GM18867 (cell line): Measurements from ENCODE around the gene HELZ2.

Experiments
- ATAC-seq: cut with Tn5 transposase; IDR thresholded peaks from one replicate; pipeline ENCODE4 v1.9.1; 2021; ENCODE audit warnings: mild to moderate bottlenecking, moderate library complexity; ENCODE audit not compliant: unreplicated experiment

HELZ2 gene

DNA sequence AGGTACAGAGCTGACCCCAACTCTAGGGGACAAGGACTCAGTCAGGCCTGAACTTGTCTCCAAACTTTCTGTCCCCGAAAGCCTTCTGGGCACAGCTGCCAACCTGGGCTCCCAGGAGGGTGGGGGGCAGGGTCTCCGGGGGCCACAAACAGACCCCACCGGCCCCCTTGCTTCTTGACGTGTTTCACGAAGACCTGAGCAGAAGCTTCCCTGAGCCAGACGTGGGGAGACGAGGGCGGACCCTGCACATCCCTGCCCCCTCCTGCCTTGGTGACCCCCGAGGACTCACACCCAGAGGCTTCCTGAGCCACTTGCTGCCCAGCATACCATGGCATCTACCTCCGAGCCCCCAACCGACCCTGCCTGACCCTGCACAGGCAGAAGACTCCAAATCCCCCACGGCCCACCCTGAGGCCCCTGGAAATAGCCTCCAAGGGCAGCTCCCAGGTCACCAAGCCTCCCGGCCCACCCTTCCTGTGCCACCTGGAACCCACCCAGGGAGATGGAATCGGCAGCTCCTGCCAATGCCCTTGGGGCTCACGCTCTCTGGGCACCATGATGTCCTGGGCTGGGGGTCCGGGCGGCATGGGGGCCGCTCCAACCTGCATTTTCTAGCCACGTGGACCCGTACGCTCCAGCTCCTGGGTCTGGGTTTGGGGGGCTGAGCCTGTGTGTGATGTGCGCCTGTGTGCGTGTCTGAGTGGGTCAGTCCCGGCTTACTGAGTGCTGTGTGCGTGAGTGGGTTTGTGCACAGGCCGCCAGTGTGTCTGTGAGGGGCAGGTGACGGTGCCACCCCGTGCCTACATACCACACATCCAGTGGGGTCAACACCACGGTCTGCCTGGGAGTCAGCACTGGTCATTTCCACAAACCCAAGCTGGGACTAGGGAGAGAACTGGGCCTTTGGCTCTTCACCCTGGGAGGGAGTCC is 34.3 kb downstream of the HELZ2 start:
- ATAC-seq = no peak

- ATAC-seq = no peak
Observed at GRCh38 chr20:63539092-63539430, 35.0 kb downstream of the HELZ2 start.

- no peak for ATAC-seq
Observed at GRCh38 chr20:63538204-63539091, 35.6 kb downstream of the HELZ2 start.

DNA sequence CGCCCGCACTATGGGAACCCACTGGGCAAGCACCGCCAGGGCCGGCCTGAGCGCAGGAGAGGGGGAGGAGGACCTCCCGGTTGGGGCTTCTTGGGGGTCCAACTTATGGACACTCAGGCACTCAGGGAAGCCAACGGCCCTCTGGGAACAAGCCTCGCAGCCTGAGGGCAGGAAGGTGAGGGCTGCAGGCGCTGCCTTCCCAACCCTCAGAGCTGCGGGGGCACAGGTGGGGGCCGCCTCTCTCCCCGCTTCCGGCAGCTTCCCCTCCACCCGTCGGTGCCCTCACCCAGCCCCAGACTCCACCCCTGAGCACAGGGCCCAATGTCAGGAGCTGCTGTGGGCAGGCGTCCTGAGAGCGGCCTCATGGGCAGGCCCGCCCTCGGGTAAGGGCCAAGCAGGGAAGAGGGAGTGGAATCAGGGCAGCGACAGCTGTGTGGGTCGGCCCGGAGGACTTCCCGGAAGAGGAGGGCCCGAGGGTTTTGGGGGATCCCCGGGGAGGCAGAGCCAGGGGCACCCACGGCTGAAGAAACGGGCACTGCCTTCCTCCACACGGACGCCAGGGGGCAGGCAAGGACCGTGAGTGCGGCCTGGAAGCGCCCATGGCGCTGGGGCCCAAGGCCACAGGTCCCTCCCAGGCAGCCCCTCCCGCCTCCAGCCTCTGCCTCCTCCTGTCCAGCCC is 36.4 kb downstream of the HELZ2 start:
- ATAC-seq = peak; percentile 86

DNA sequence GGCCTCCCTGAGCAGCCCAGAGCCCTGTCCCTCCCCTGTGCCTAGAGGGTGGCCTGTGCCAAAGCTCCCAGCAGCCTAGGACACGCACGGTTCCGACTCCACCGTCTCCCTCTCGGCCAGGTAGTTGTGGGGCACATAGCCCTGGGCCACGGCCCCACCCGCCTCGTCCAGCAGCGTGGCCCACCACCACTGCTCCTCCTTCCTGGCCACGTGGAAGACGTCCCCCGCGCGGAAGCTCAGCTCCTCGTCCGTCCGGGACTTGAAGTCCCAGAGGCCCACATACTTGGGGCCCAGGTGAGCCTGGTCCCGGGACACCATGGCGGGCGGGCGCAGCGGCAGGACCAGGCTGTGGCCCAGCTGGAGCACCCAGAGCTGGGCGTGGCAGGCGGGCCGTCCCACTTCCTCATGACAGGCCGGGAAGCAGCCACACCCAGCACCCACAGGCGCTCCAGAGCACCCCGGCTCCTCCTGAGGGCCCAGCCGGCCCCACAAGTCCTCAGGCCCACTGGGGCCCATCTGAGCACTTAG is 37.0 kb downstream of the HELZ2 start, which contains the start of gene PTK6:
Gene PTK6, minus strand, starts transcription at position 380 of the 528 bp plus-strand sequence. Its CDS starts 62 bp downstream, at position 318.
- no peak for ATAC-seq

DNA sequence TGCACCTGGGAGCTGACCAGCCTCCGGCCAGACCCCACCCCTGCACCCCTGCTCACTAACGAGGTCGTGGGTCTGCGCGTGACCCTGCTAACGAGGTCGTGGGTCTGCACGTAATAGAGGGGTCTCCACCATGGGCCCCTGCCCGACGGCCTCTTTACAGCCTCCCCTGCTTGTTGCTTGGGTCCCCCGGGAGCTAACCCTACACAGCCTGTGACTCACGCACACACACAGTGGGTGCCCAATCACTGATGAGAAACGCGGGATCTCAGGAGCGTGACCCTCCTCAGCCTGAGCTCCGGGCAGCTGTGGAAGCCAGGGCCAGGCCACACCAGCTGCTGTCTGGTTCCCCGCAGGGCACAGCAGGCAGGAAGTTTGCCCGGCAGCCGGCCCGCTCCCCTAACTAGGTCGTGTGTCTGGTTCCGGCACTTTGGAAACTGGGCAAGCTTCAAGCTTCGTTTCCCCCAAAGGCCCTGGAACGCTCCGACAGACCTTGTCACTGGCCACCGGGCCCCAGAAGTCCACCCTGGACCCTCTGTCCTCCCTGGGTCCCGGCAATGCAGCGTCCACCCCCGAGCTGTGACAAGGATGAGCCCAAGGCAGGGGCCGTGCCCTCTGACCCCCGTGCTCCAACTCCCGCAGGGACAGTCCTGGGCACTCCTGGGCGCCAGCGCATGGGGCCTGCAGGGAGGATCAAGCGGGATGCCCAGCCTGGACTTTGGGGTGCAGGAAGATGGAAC is 37.6 kb downstream of the HELZ2 start:
- ATAC-seq = no peak

DNA sequence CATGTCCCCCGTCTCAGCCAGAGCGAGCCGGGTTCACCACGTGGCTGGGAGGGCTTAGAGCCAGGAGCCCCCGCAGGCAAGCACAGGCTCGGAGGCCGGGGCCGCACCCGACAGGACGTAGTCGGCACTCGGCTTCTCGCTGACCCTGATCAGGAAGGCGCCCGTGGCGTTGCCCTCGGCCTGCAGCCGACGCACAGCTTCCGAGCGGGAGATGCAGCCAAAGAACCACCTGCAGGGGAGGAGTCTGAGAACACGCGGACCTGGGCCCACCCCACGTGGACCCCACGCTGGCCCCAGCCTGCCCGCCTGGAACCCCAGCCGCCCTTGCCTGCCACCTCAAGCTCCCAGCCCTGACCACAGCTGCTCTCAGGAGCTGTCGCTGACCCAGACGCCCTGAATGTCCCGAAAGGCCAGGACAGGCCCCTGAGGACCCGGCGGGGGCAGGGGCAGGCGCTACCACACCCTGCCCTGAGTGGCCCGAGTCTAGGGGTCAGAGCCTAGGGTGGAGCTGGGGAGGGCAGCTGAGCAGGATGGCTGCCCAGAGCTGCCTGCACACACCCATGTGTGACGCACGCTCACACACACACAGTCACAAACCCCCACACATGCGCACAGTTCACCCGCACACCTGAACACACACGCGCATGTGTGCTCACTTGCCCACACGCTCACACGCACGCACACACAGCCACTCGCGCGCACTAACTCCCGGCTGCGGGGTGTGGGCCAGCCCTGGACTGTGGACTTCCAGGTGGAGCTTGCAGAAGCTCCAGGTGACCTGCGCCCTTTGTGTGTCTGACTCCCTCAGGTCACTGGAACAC is 39.0 kb downstream of the HELZ2 start:
- ATAC-seq = no peak

- ATAC-seq = no peak
Observed at GRCh38 chr20:63534427-63534830, 39.6 kb downstream of the HELZ2 start.

DNA sequence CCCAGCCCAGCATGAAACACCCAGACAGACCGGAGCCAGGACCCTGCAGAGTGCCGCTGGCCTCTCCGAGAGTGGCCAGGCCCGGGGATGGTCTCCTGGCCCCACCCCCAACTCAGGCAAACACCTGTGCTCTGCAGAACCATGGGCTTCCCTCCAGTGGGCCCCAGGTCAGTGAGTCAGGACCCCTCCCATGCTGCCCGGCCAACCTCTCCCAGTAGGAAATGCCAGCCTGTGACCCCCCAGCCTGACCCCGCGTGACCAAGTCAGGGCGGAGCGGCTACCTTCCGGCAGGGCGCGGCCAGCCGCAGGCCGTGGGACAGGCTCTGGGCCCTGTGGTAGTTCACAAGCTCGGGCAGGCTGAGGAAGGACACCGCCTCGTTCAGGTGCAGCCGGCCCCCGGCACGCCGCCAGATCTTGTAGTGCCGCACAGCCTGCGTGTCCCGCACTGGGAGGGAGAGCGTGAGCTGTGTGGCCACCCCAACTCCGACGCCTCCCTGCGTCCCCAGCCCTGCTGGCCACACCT is 40.1 kb downstream of the HELZ2 start:
- no peak for ATAC-seq

DNA sequence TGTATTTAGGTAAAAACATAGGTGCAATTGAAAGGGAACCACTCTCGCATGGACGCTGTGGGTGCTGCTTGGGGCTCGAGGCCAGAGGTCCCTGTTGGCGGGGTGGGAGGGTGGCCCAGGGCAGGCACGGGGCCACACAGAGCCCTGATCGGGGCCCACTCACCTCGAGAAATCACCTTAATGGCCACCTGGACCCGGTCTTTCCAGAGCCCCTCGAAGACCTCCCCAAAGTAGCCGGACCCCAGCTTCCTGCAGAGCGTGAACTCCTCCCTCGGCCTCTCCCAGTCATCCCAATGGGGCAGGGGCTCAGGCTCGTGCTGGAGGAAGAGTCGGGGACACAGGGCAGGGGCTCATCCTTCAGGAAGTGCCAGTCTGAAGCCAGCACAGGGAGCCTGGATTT is 40.7 kb downstream of the HELZ2 start:
- no peak for ATAC-seq

DNA sequence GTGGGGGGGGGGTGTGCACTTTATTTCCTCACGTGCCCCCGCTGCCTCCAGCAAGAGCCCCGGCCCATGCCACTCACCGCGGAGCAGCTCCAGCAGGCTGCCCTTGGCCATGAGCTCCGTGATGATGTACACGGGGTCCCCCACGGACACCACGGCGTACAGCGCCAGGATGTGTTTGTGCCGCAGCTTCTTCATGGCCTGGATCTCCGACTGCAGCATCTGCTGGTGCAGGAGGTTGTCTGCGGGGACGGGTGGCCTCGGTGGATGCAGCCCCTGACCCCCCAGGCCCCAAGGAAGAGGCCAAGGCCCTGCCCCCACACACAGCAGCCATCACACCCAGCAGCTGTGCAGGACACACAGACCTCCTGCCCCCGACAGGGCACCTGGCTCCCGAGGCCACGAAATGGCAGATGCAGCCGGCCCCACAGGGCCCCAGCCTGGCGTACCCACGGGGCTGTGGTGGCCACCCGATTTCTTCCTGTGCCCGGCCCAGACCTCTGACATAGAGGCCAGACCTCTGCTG is 41.5 kb downstream of the HELZ2 start:
- no peak for ATAC-seq

- no peak for ATAC-seq
Observed at GRCh38 chr20:63531686-63532448, 42.2 kb downstream of the HELZ2 start.

GRCh38 chr20:63530788-63531160 is 43.3 kb downstream of the HELZ2 start:
- ATAC-seq = no peak

DNA sequence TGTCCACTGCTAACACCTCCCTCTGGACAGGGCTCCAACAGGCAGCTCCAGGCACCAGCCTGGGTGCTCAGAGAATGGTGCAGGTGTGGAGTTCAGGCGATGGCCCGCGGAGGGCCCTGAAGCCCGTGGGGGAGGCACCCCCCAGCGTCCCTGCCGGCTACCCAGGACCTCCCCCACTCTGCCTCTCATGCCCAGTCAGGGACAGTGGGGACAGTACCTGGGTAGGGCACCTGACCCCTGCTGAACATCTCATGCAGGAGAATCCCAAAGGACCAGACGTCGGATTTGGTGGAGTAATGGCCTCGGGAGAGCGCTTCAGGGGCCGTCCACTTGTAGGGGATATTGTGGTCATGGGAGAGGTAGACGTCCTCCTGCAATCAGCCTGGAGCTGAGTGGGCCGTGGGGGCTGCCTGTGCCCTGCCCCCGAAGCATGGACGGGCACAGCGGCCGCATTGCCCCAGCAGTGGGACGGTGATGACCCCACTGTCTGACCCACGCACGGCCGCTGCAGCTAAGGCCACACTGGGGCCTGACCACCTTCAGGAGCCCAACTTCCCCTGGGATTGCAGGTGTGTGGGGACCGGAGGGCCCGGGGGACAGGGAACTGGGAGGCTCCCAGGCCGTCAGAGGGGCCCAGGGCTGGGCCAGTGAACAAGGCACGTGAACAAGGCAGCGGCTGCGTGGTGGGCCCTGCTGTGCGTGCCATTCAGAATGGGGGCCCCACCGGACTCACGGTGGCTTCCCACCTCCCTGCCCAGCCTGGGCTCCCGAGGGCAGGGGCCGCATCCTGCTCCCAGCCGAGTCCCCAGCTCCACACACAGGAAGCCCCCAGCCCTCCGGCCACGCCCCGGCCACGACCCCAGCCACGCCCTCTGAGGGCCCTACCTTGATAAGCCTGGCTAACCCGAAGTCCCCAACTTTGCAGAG is 43.9 kb downstream of the HELZ2 start:
- ATAC-seq = no peak

- ATAC-seq = no peak
Observed at GRCh38 chr20:63529180-63529860, 44.7 kb downstream of the HELZ2 start.

GRCh38 chr20:63527184-63527583 is 46.9 kb downstream of the HELZ2 start:
- ATAC-seq = no peak

- no peak for ATAC-seq
Observed at GRCh38 chr20:63525971-63526370, 48.1 kb downstream of the HELZ2 start.
